Measurements from ENCODE around the gene FAM163A.
"Not testable (repeated sequence)": the region's sequence is repeated elsewhere in the genome, so short reads cannot be mapped to it uniquely, and the experiment has no call there.

FAM163A gene

DNA sequence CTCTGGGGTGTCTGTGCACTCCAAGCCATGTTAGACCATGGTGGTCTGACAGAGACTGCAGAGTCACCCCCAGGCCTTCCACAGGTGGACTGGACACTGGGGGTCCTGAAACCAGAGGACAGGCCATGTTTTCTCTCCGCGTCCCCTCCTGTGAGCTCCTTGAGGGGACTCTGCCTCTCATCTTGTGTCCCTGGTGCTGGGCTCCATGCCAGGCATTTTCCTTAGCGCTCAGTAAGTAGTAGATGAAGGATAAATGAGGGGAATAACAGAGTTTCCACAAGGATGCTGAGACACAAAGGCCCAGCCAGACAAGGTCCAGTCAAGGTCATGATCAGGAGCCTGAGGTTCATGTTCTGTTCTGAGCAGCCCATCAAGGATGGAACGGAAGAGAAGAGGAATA is 57.4 kb downstream of the FAM163A start:
- Histone ChIP-seq H3K27ac (no peak overlapping the region), H3K9me3 (no peaks in the 10 kb centered on the region), H3K27me3 (no peaks in the 10 kb centered on the region), H3K4me1 (ENCODE audit: control insufficient read depth in 1 of 2, insufficient read depth in 1 of 2, low read depth in 1 of 2, low read length in 1 of 2) (no peaks in the 10 kb centered on the region), H3K4me3 (ENCODE audit: low read depth in 1 of 2, low read length in 1 of 2) (no peak overlapping the region), H3K36me3 (no peaks in the 10 kb centered on the region)
- no peak for TF ChIP-seq CTCF (IDR thresholded peaks at IDR 0.05)

DNA sequence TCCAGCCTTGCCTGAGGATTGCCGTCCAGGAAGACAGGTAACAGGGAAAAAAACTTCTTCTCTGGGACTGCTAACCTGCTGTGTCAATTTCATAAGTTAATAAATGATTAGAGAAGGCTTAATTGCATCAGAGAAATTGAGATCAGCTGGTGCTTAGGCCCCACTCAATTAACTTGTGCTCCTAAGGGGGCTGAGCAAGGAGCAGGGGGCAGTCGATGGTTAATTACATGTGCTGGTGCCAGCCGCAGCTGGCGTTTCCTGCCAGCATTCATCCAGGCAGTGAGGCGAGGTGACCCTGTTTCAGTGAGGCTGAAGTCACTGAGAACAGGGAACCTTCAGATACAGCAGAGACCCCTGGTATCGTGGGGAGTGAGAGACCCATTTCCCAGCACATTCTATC is 60.0 kb downstream of the FAM163A start:
- H3K27me3 ChIP-seq, result no peaks in the 10 kb centered on the region
- H3K27ac ChIP-seq, result no peak overlapping the region
- H3K4me1 ChIP-seq (ENCODE audit: control insufficient read depth in 1 of 2, insufficient read depth in 1 of 2, low read depth in 1 of 2, low read length in 1 of 2), result no peaks in the 10 kb centered on the region
- H3K9me3 ChIP-seq, result no peaks in the 10 kb centered on the region
- no peak for TF ChIP-seq CTCF (IDR thresholded peaks at IDR 0.05)
- H3K36me3 ChIP-seq, result no peaks in the 10 kb centered on the region
- no peak overlapping the region for H3K4me3 ChIP-seq (ENCODE audit: low read depth in 1 of 2, low read length in 1 of 2)

DNA sequence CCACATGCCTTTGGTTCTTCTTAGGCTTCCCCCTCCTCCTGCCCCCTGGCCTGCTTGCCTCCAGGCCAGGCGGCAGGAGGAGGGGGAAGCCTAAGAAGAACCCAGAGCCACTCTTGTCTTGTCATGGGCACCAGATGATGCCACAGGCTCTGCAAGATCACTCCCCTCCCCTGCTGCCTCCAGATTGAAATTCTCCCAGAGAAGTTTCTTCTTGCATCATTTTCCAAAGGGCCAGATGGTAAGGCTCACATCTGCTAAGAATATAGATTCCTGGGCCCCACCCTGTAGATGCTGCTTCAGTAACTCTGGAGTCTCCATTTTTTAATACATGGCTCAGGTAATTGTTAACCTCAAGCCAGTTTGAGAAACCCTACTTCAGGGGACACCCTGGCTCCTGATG is 60.8 kb downstream of the FAM163A start:
- Histone ChIP-seq H3K9me3 (no peaks in the 10 kb centered on the region), H3K27me3 (no peaks in the 10 kb centered on the region), H3K4me3 (ENCODE audit: low read depth in 1 of 2, low read length in 1 of 2) (no peak overlapping the region), H3K36me3 (no peaks in the 10 kb centered on the region), H3K4me1 (ENCODE audit: control insufficient read depth in 1 of 2, insufficient read depth in 1 of 2, low read depth in 1 of 2, low read length in 1 of 2) (no peaks in the 10 kb centered on the region), H3K27ac (no peak overlapping the region)
- TF ChIP-seq CTCF (IDR thresholded peaks at IDR 0.05), result no peak

GRCh38 chr1:179804417-179804816 is 61.3 kb downstream of the FAM163A start:
- H3K4me1 ChIP-seq (ENCODE audit: control insufficient read depth in 1 of 2, insufficient read depth in 1 of 2, low read depth in 1 of 2, low read length in 1 of 2); H3K9me3 ChIP-seq; H3K36me3 ChIP-seq; H3K27ac ChIP-seq; H3K4me3 ChIP-seq (ENCODE audit: low read depth in 1 of 2, low read length in 1 of 2); H3K27me3 ChIP-seq: not testable (repeated sequence)

DNA sequence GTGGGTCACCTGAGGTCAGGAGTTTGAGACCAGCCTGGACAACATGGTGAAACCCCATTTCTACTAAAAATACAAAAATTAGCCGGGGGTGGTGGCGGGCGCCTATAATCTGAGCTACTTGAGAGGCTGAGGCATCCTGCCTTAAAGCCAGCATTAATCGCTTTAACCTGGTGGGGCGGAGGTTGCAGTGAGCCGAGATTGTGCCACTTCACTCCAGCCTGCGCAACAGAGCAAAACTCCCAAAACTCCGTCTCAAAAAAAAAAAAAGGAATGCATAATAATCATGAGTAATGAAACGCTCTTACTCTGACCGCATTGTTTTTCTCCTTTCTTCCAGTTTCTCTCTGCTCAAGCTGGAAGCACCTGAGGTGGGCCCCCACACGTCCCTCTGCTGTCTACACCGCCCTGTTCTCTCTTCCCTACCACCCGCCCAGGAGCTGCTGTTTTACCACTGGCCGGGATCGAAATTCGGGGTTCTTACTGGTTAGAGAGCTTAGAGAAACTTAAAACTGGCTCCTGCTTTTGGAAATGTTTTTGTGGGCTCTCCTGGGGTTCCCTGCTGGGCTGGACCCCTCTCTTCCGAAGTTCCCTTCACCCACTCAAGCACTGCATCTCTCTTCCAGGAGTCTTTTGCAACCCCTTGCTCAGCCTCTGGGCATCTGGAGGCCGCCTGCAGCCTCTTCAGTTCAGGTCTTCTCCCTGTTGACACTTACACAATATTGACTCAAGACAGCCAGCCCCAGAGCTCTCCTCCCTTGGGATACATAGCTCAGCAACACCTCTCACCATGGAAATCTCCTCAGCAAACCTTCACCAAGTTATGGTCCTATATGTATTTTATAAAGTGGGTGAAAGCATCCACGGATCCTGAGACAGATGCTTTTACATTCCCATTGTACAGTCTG is 62.5 kb downstream of the FAM163A start:
- Histone ChIP-seq H3K9me3 (no peaks in the 10 kb centered on the region), H3K4me1 (ENCODE audit: control insufficient read depth in 1 of 2, insufficient read depth in 1 of 2, low read depth in 1 of 2, low read length in 1 of 2) (peaks cover 0 to 3% of the 10 kb centered on the region in 2 experiments), H3K27ac (no peak overlapping the region), H3K4me3 (ENCODE audit: low read depth in 1 of 2, low read length in 1 of 2) (no peak overlapping the region), H3K36me3 (no peaks in the 10 kb centered on the region), H3K27me3 (no peaks in the 10 kb centered on the region)
- TF ChIP-seq CTCF (IDR thresholded peaks at IDR 0.05), result no peak

DNA sequence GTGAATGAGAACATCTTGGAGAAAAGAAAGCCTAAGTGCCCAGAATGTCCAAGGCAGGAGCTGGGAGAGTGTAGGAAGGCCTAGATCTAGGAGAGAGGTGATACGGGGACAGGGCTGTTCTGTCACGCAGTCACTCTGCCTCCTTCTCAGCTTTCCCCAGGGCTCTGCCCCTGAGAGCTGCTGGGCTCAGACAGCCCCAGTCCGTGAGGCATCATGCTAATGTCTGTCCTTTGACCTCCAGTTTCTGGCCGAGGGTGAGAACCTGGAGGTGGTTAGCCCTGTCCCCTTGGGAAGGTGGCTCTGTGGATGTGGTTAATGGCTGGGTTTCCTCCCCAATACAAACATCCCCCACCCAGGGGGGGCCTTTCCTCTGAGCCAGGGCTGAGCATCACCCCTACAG is 63.2 kb downstream of the FAM163A start:
- peaks cover 0 to 3% of the 10 kb centered on the region in 2 experiments for H3K4me1 ChIP-seq (ENCODE audit: control insufficient read depth in 1 of 2, insufficient read depth in 1 of 2, low read depth in 1 of 2, low read length in 1 of 2)
- no peak for TF ChIP-seq CTCF (IDR thresholded peaks at IDR 0.05)
- H3K27me3 ChIP-seq, result no peaks in the 10 kb centered on the region
- H3K4me3 ChIP-seq (ENCODE audit: low read depth in 1 of 2, low read length in 1 of 2), result no peak overlapping the region
- no peak overlapping the region for H3K27ac ChIP-seq
- H3K9me3 ChIP-seq, result no peaks in the 10 kb centered on the region
- no peaks in the 10 kb centered on the region for H3K36me3 ChIP-seq

All from neutrophil (primary cell).